NCI-H2029 (cell line): Measurements from ENCODE around the gene CEL.
"Not testable (repeated sequence)": the region's sequence is repeated elsewhere in the genome, so short reads cannot be mapped to it uniquely, and the experiment has no call there.

Experiments used
- DNase-seq: peaks from one replicate; lab custom pipeline; 2025; lab: John Stamatoyannopoulos, UW

The CEL gene

GRCh38 chr9:133064241-133065069 is 2.7 kb downstream of the CEL start:
- DNase-seq, result no peak

- DNase-seq, result no peak
Measured at GRCh38 chr9:133065070-133065388, 3.2 kb downstream of the CEL start.

GRCh38 chr9:133066181-133066983 is 4.6 kb downstream of the CEL start:
- DNase-seq, result no peak

- no peak for DNase-seq
Measured at GRCh38 chr9:133067006-133067405, 5.2 kb downstream of the CEL start.

- DNase-seq, result no peak
Measured at GRCh38 chr9:133067813-133068212, 6.0 kb downstream of the CEL start.

- DNase-seq, result not testable (repeated sequence)
Measured at GRCh38 chr9:133068431-133068830, 6.7 kb downstream of the CEL start.

GRCh38 chr9:133070500-133070961 is 8.8 kb downstream of the CEL start:
- not testable (repeated sequence) for DNase-seq

GRCh38 chr9:133070985-133071384 is 9.2 kb downstream of the CEL start:
- DNase-seq, result not testable (repeated sequence)

- DNase-seq, result no peak
Measured at GRCh38 chr9:133071484-133072150, 9.8 kb downstream of the CEL start.

GRCh38 chr9:133072210-133072609 is 10.4 kb downstream of the CEL start:
- not testable (repeated sequence) for DNase-seq

- DNase-seq, result no peak
Measured at GRCh38 chr9:133073086-133074014, 11.6 kb downstream of the CEL start.

GRCh38 chr9:133074111-133074651 is 12.4 kb downstream of the CEL start:
- no peak for DNase-seq

- no peak for DNase-seq
Measured at GRCh38 chr9:133075925-133076630, 14.3 kb downstream of the CEL start.

- DNase-seq, result no peak
Measured at GRCh38 chr9:133076691-133077090, 14.9 kb downstream of the CEL start.

- no peak for DNase-seq
Measured at GRCh38 chr9:133078486-133078885, 16.7 kb downstream of the CEL start.

- DNase-seq, result no peak
Measured at GRCh38 chr9:133080161-133080560, 18.4 kb downstream of the CEL start.

- not testable (repeated sequence) for DNase-seq
Measured at GRCh38 chr9:133080786-133081779, 19.3 kb downstream of the CEL start.

GRCh38 chr9:133081957-133082644 is 20.3 kb downstream of the CEL start:
- not testable (repeated sequence) for DNase-seq

GRCh38 chr9:133083688-133084087 is 21.9 kb downstream of the CEL start:
- not testable (repeated sequence) for DNase-seq
